Esophagus muscularis mucosa (tissue), 3 donors: ENCODE data around the gene CSRNP2.

Source experiments
- CTCF ChIP-seq, 3 experiments: fragments of 200-600 bp in 2 of 3; fragments of 450-650 bp in 1 of 3; sonication (generic) in 2 of 3; IDR thresholded peaks; one replicate each; pipeline ENCODE4 v1.5.1; 2017 to 2019; ENCODE audit warnings: antibody characterized with exemption in 3 of 3, mild to moderate bottlenecking in 2 of 3, moderate library complexity in 1 of 3
- POLR2A ChIP-seq: fragments of 450-650 bp; IDR thresholded peaks from one replicate; pipeline ENCODE4 v1.6.1; 2017; ENCODE audit warnings: antibody characterized with exemption, moderate library complexity, mild to moderate bottlenecking, low read depth
- POLR2AphosphoS5 ChIP-seq, 2 donors: sonication (generic); formaldehyde crosslinking; IDR thresholded peaks; one replicate each; pipeline ENCODE4 v1.6.1; 2017; ENCODE audit warnings: antibody characterized with exemption in 2 of 2

- TF ChIP-seq POLR2AphosphoS5 (IDR thresholded peaks at IDR 0.05) = no peak
- no peak for TF ChIP-seq POLR2A
- TF ChIP-seq CTCF (IDR thresholded peaks at IDR 0.05) = no peak
Observed at GRCh38 chr12:51122844-51123243, 39.4 kb upstream of the CSRNP2 start.
